ENCODE measurements around the gene SMCO1.

GRCh38 chr3:196546537-196546936 lies 31.4 kb upstream of the SMCO1 start:
- TF ChIP-seq CTCF (IDR thresholded peaks at IDR 0.05) (no peak), POLR2A (IDR thresholded peaks at IDR 0.05) (no peak)
